K562 (cell line): ENCODE data around the gene COL6A1. TPM values are rescaled to one million over a fixed set of nuclear protein-coding genes. Genes with fewer than 3 reads are reported as not detected.

Experiments used
- ATAC-seq: fragments of 200-7000 bp; cut with Tn5 transposase; 3 replicates; pipeline ENCODE4 v1.9.1; 2020; ENCODE audit warnings: moderate library complexity
- BruUV-seq: library from RNA; stranded (reverse); fragments of 400-500 nt; replicated peaks from 2 replicates; lab custom pipeline; 2021; lab: Mats Ljungman, UMichigan
- CTCF ChIA-PET: fragments of 300-600 bp; formaldehyde crosslinking; extraction: SDS; loops from one replicate; lab custom pipeline; 2021; ENCODE audit warnings: low intra/inter-chr PET ratio; lab: Yijun Ruan, JAX
- POLR2A ChIA-PET: fragments of 300-600, 350-650 bp; sonication (Branson Sonifier 250); formaldehyde crosslinking; extraction: SDS; loops from one replicate; lab custom pipeline; 2021; ENCODE audit warnings: antibody characterized with exemption, inconsistent platforms; lab: Yijun Ruan, JAX
- DNase-seq, 4 experiments: peaks; one replicate each; pipeline versions ENCODE4 v3.0.0 to v3.0.0-alpha.2; 2011 to 2018; ENCODE audit warnings: low spot score in 3 of 4, mixed read lengths in 3 of 4; ENCODE audit errors: extremely low read depth in 1 of 4
- FAIRE-seq: peaks from 2 replicates; lab custom pipeline; 2011; peaks lifted over from hg19 to GRCh38; lab: Jason Lieb, UNC
- H2AFZ ChIP-seq: 2 replicates; pipeline ENCODE4 v1.6.0; 2011; ENCODE audit warnings: low read depth, low read length, control low read depth, inconsistent platforms
- H3K27ac ChIP-seq: fragments of 200-600 bp; 3 replicates; pipeline ENCODE4 v1.8.0; 2011; ENCODE audit warnings: low read depth, mild to moderate bottlenecking, control low read depth, inconsistent platforms, low read length, moderate library complexity, mixed read lengths; ENCODE audit errors: extremely low read depth
- H3K27me3 ChIP-seq, 2 experiments: fragments of 300-600 bp in 1 of 2; 2 replicates in 1 of 2; 3 replicates in 1 of 2; pipeline versions ENCODE4 v1.6.0 to v1.8.0; 2011; ENCODE audit warnings: inconsistent platforms in 2 of 2, low read length in 2 of 2, mild to moderate bottlenecking in 1 of 2, mixed read lengths in 1 of 2, moderate library complexity in 1 of 2; ENCODE audit not compliant: control insufficient read depth in 2 of 2, insufficient read depth in 2 of 2
- H3K36me3 ChIP-seq: fragments of 300-600 bp; 3 replicates; pipeline ENCODE4 v1.8.0; 2011; ENCODE audit warnings: mild to moderate bottlenecking, low read length, inconsistent platforms; ENCODE audit not compliant: control insufficient read depth, insufficient read depth
- H3K4me1 ChIP-seq, 2 experiments: fragments of 200-600 bp in 1 of 2; replicated peaks in 1 of 2; 2 replicates in 1 of 2; 3 replicates in 1 of 2; pipeline versions ENCODE4 v1.5.1 to v1.8.0; 2011; ENCODE audit warnings: inconsistent platforms in 2 of 2, low read length in 2 of 2, mild to moderate bottlenecking in 1 of 2, mixed read lengths in 1 of 2, moderate library complexity in 1 of 2; ENCODE audit not compliant: control insufficient read depth in 2 of 2, insufficient read depth in 2 of 2
- H3K4me2 ChIP-seq: 2 replicates; pipeline ENCODE4 v1.6.1; 2011; ENCODE audit warnings: low read length, control low read depth, inconsistent platforms, mixed read lengths; ENCODE audit not compliant: insufficient read depth
- H3K4me3 ChIP-seq: fragments of 200-600 bp; sonication (generic), shearing (Covaris generic); 2 replicates; pipeline ENCODE4 v1.5.1; 2016; ENCODE audit warnings: control low read depth, inconsistent platforms
- H3K79me2 ChIP-seq: fragments of 200-600 bp; 3 replicates; pipeline ENCODE4 v1.8.0; 2011; ENCODE audit warnings: low read length, inconsistent platforms; ENCODE audit not compliant: control insufficient read depth, insufficient read depth
- H3K9ac ChIP-seq, 2 experiments: 2 replicates each; pipeline versions ENCODE4 v1.6.0 to v1.6.1; 2011; ENCODE audit warnings: low read depth in 2 of 2, low read length in 2 of 2, control low read depth in 1 of 2, inconsistent platforms in 1 of 2, mild to moderate bottlenecking in 1 of 2, mixed read lengths in 1 of 2; ENCODE audit not compliant: insufficient read depth in 1 of 2
- H3K9me1 ChIP-seq: one replicate; pipeline ENCODE4 v1.6.0; 2011; ENCODE audit warnings: inconsistent platforms, mild to moderate bottlenecking, low read length, moderate library complexity; ENCODE audit not compliant: control insufficient read depth, insufficient read depth
- H3K9me3 ChIP-seq: replicated peaks from 2 replicates; pipeline ENCODE4 v1.5.1; 2011; ENCODE audit warnings: low read depth, low read length, inconsistent platforms; ENCODE audit not compliant: control insufficient read depth, insufficient read depth
- H4K20me1 ChIP-seq: replicated peaks from 2 replicates; pipeline ENCODE4 v1.6.1; 2011; ENCODE audit warnings: low read length, inconsistent platforms, mixed read lengths; ENCODE audit not compliant: control insufficient read depth, insufficient read depth
- CXXC5 ChIP-seq: fragments of 250-450 bp; sonication (Bioruptor Pico); IDR thresholded peaks from 2 replicates; pipeline ENCODE4 v1.8.0; 2022; ENCODE audit warnings: inconsistent platforms, mild to moderate bottlenecking, moderate library complexity
- EHMT2 ChIP-seq: fragments of 450-650 bp; IDR thresholded peaks from 2 replicates; pipeline ENCODE4 v1.6.1; 2018; ENCODE audit warnings: antibody characterized with exemption
- EP300 ChIP-seq: IDR thresholded peaks from 2 replicates; pipeline ENCODE4 v1.6.1; 2012; ENCODE audit warnings: low read length, improper control_type of control experiment
- FIP1L1 ChIP-seq: fragments of 200-400 bp; formaldehyde crosslinking; IDR thresholded peaks from 2 replicates; pipeline ENCODE4 v1.6.1; 2018; ENCODE audit warnings: mild to moderate bottlenecking, low read depth, low read length; ENCODE audit not compliant: poor library complexity, severe bottlenecking
- HCFC1 ChIP-seq: IDR thresholded peaks from 2 replicates; pipeline ENCODE4 v1.6.1; 2012; ENCODE audit warnings: low read depth, low read length, improper control_type of control experiment
- MAFF ChIP-seq: IDR thresholded peaks from 2 replicates; pipeline ENCODE4 v1.6.1; 2012; ENCODE audit warnings: low read length, improper control_type of control experiment
- MED1 ChIP-seq: sonication (generic); formaldehyde crosslinking; IDR thresholded peaks from 2 replicates; pipeline ENCODE4 v1.8.1; 2023; ENCODE audit warnings: missing genetic modification reagents, borderline replicate concordance
- NBN ChIP-seq: fragments of 450-650 bp; IDR thresholded peaks from 2 replicates; pipeline ENCODE4 v1.6.1; 2016; ENCODE audit warnings: low read depth, mild to moderate bottlenecking
- NFRKB ChIP-seq: fragments of 450-650 bp; IDR thresholded peaks from 2 replicates; pipeline ENCODE4 v1.6.1; 2016; ENCODE audit warnings: low read depth
- RBFOX2 ChIP-seq: fragments of 200-400 bp; formaldehyde crosslinking; IDR thresholded peaks from 2 replicates; pipeline ENCODE4 v1.6.1; 2017; ENCODE audit warnings: low read depth, mild to moderate bottlenecking, low read length, moderate library complexity
- RBM22 ChIP-seq: fragments of 200-400 bp; formaldehyde crosslinking; IDR thresholded peaks from 2 replicates; pipeline ENCODE4 v1.6.1; 2018; ENCODE audit warnings: low read length, low read depth; ENCODE audit not compliant: poor library complexity, severe bottlenecking
- SETDB1 ChIP-seq: IDR thresholded peaks from one replicate; pipeline ENCODE4 v1.6.1; 2012; ENCODE audit warnings: low read length, control low read depth, inconsistent platforms
- TAF1 ChIP-seq: IDR thresholded peaks from 2 replicates; pipeline ENCODE4 v1.6.1; 2011; ENCODE audit warnings: mild to moderate bottlenecking, low read length, moderate library complexity; ENCODE audit not compliant: insufficient read depth, control insufficient read depth, severe bottlenecking; ENCODE audit errors: extremely low read depth
- ZBED1 ChIP-seq: IDR thresholded peaks from 2 replicates; pipeline ENCODE4 v1.6.1; 2014
- ZC3H11A ChIP-seq: IDR thresholded peaks from 2 replicates; pipeline ENCODE4 v1.6.1; 2012; ENCODE audit warnings: low read depth, low read length, improper control_type of control experiment
- ZNF232 ChIP-seq: sonication (generic); formaldehyde crosslinking; IDR thresholded peaks from 2 replicates; pipeline ENCODE4 v1.8.0; 2022; ENCODE audit warnings: mild to moderate bottlenecking, missing genetic modification reagents
- ZNF347 ChIP-seq: fragments of 450-650 bp; formaldehyde crosslinking; IDR thresholded peaks from 2 replicates; pipeline ENCODE4 v1.4.0; 2020; ENCODE audit warnings: low read depth, mild to moderate bottlenecking, moderate library complexity
- ZNF354B ChIP-seq: fragments of 250-450 bp; sonication (Bioruptor Pico); IDR thresholded peaks from 2 replicates; pipeline ENCODE4 v1.4.0; 2020
- WGBS: fragments of 100-300 bp; shearing (Covaris generic); methylation state at CpG from one replicate; pipeline ENCODE4 v1.1.6; 2016; ENCODE audit warnings: low coverage, mixed read lengths; ENCODE audit not compliant: insufficient coverage; ENCODE audit errors: missing lambda C conversion rate; 5-methylcytosine and 5-hydroxymethylcytosine counted together
- in situ Hi-C: fragments of 300-500 bp; cut with MboI; formaldehyde crosslinking; loops from 4 replicates; pipeline ENCODE4 v1.15.0; 2018; ENCODE audit warnings: inconsistent platforms, mixed read lengths
- intact Hi-C: fragments of 100-400 bp; cut with micrococcal nuclease; formaldehyde crosslinking; loops from 2 replicates; pipeline ENCODE4 v1.14.2; 2022
- polyA plus RNA-seq, 8 experiments: library from polyadenylated mRNA; depleted of rRNA in 4 of 8; stranded (reverse) in 5 of 8; unstranded in 3 of 8; fragments of >200 nt; fragmentation: Nextera tagmentation in 2 of 8; fragmentation: Illumina TruSeq in 1 of 8; extraction: Ambion mirVana in 2 of 8; extraction: Trizol in 1 of 8; gene quantifications; 2 replicates each; pipeline versions ENCODE4 v1.2.1 to v1.2.3, GENCODE V29; 2011 to 2014; ENCODE audit warnings: inconsistent platforms in 1 of 8, missing spikeins in 1 of 8
- total RNA-seq, 7 experiments: library from RNA; depleted of rRNA in 6 of 7; stranded (reverse); fragments of >200 nt in 6 of 7; fragmentation: Illumina TruSeq in 2 of 7; extraction: Trizol in 2 of 7; gene quantifications; 2 replicates each; pipeline versions ENCODE4 v1.2.1 to v1.2.3, GENCODE V29; 2011 to 2021; ENCODE audit warnings: low replicate concordance in 1 of 7
- TF ChIP-seq, protein P1 (sequence below), 2 experiments: fragments of 250-450 bp in 1 of 2; fragments of 450-650 bp in 1 of 2; sonication (Bioruptor Pico) in 1 of 2; IDR thresholded peaks; 2 replicates each; pipeline versions ENCODE4 v1.6.1 to v1.8.0; 2016 to 2021; ENCODE audit warnings: mild to moderate bottlenecking in 2 of 2, moderate library complexity in 2 of 2, missing compliant biosample characterization in 1 of 2, missing genetic modification characterization in 1 of 2

Gene COL6A1
- total and polyA plus RNA-seq, 9 of the 15 experiments (the other 6 are each of a cell fraction or from before 2014, with no cell fraction given), result 0.07 to 1.3 (median 0.14) TPM; not detected in 3

DNA sequence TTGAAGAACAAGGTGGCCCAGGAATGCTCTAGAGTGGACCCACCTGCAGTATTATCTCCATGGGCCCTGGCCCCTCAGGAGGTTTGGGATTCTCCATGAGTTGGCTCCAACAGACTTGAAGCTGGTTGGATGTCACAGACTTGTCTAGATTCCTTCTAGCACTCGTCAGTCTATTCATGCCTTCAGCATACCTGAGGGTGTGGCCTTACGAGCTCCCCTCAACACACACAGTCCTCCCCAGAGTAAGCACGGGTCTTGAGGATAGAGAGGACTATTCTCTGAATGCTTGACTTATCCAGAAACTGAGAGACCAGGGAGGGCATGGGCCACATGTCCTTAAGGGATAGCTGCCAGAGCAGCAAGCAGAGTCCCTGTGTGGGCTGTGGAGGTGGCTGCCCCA, 45.9 kb upstream of the COL6A1 start (continued):
- TF ChIP-seq SETDB1 (no peak), EP300 (no peak)

DNA sequence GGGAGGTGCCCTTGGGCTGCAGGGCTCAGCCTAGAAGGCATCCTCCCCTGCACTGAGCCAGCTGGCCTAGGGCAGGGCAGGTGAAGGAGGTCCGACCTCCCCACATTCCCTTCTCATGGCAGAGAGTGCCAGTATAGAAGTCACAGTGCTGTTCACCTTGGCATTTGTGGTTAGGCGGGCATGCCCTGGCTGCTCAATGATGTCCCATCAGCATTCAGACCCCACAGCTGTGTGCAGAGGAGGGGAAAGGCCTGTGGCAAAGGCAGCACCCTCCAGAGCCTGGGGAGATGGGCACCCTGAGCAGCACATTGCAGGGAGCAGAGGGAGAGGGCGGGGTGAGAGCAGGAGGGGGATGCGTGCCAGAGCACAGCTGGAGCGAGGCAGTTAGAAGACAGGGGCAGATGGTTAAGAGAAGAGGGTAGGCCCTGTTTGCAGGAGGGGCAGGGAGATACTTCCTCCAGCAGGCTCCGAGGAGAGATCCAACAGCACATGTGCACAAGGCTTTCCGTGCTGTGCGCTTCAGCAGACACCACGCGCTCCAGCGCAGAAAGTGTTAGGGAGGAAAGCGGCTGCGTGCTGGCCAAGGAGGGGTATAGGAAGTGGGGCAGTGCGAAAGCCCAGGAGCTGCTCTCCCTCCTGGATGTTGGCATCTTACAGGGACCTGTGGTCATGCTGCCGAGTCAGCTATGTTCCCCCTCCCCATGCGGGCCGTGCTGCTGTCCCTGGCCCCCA, 43.7 kb upstream of the COL6A1 start:
- H4K20me1 ChIP-seq, result peaks cover 13% of the 10 kb centered on the region
- TF ChIP-seq MED1 (CRISPR knock-in tag), result no peak
- no peak for TF ChIP-seq ZNF347 (CRISPR knock-in tag)
- no peak for TF ChIP-seq CXXC5
- TF ChIP-seq RBFOX2, result no peak
- no peak for TF ChIP-seq ZBED1
- TF ChIP-seq HCFC1, result no peak
- TF ChIP-seq MAFF, result no peak
- TF ChIP-seq NBN, result no peak
- TF ChIP-seq EHMT2, result no peak
- TF ChIP-seq, protein P1, sequence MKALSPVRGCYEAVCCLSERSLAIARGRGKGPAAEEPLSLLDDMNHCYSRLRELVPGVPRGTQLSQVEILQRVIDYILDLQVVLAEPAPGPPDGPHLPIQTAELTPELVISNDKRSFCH (CRISPR knock-in tag; IDR thresholded peaks at IDR 0.05), result no peak
- TF ChIP-seq, protein P1 (tag; IDR thresholded peaks at IDR 0.05), result no peak
- no peak for TF ChIP-seq NFRKB
- no peak for TF ChIP-seq ZNF232
- no peak for TF ChIP-seq ZNF354B
- TF ChIP-seq TAF1, result no peak
- TF ChIP-seq RBM22, result no peak
- TF ChIP-seq FIP1L1, result no peak
- TF ChIP-seq ZC3H11A, result no peak
- TF ChIP-seq, all 486 proteins: peak for 0
- Histone ChIP-seq H3K9me1 (no peaks in the 10 kb centered on the region), H3K27ac (no peak overlapping the region), H2AFZ (no peak overlapping the region), H3K27me3 (peaks cover 2 to 62% of the 10 kb centered on the region in 2 experiments; a peak in 4 of 5 replicates), H3K4me2 (no peak overlapping the region), H3K9me3 (no peaks in the 10 kb centered on the region), H3K79me2 (no peaks in the 10 kb centered on the region), H3K4me1 (peaks cover 0 to 4% of the 10 kb centered on the region in 2 experiments; a peak in 2 of 5 replicates), H3K36me3 (no peaks in the 10 kb centered on the region), H3K4me3 (no peak overlapping the region), H3K9ac (no peak overlapping the region)
- in situ Hi-C loops (no loop called here), intact Hi-C loops (no loop called here)
- ATAC-seq (no peak), DNase-seq (no peak), FAIRE-seq (no peak)
- ChIA-PET POLR2A (interaction anchor here (1.4 kb wide), 1 partner anchor 10 kb away, joined by 6 read pairs; no protein-coding TSS in a partner anchor), CTCF (no interaction called here)
- 19% methylated on average over 16 of the region's 17 CpGs for WGBS
- BruUV-seq, result no TSS peak
